IMR-90 (cell line): ENCODE results near the gene TCF12. TPM values are rescaled to one million over a fixed set of nuclear protein-coding genes. Genes with fewer than 3 reads are reported as not detected.

Experiments used
- ATAC-seq: fragments of 200-7000 bp; cut with Tn5 transposase; 2 replicates; pipeline ENCODE4 v1.9.1; 2020; ENCODE audit warnings: low read depth, mild to moderate bottlenecking, moderate library complexity
- BruUV-seq: library from RNA; stranded (reverse); fragments of 400-500 nt; replicated peaks from 2 replicates; lab custom pipeline; 2021; lab: Mats Ljungman, UMichigan
- CTCF ChIA-PET: fragments of 300-600 bp; formaldehyde crosslinking; extraction: SDS; loops from one replicate; lab custom pipeline; 2021; ENCODE audit warnings: antibody characterized with exemption; lab: Yijun Ruan, JAX
- POLR2A ChIA-PET: fragments of 300-600 bp; sonication (Branson Sonifier 250); formaldehyde crosslinking; loops from one replicate; lab custom pipeline; 2022; ENCODE audit warnings: antibody characterized with exemption; ENCODE audit not compliant: unreplicated experiment; lab: Charles Lee
- DNase-seq: peaks from one replicate; pipeline ENCODE4 v3.0.0; 2013
- H2AFZ ChIP-seq: replicated peaks from 2 replicates; pipeline ENCODE3; 2013; ENCODE audit warnings: low read length, mild to moderate bottlenecking; ENCODE audit not compliant: poor library complexity
- H2AK5ac ChIP-seq: 2 replicates; pipeline ENCODE4 v1.6.1; 2013; ENCODE audit warnings: low read depth, low read length, inconsistent platforms
- H2AK9ac ChIP-seq: replicated peaks from 2 replicates; pipeline ENCODE3; 2013; ENCODE audit warnings: mild to moderate bottlenecking, low read depth, low read length, moderate library complexity; ENCODE audit not compliant: poor library complexity
- H2BK120ac ChIP-seq: 2 replicates; pipeline ENCODE4 v1.6.1; 2013; ENCODE audit warnings: low read depth, low read length, inconsistent platforms
- H2BK15ac ChIP-seq: 3 replicates; pipeline ENCODE4 v1.6.1; 2013; ENCODE audit warnings: low read depth, low read length, inconsistent platforms
- H2BK20ac ChIP-seq: 2 replicates; pipeline ENCODE4 v1.6.1; 2013; ENCODE audit warnings: low read depth, mild to moderate bottlenecking, inconsistent platforms, low read length, moderate library complexity
- H2BK5ac ChIP-seq: 2 replicates; pipeline ENCODE4 v1.6.1; 2013; ENCODE audit warnings: mild to moderate bottlenecking, low read depth, low read length, inconsistent platforms; ENCODE audit not compliant: poor library complexity, severe bottlenecking
- H3K14ac ChIP-seq: replicated peaks from 2 replicates; pipeline ENCODE4 v1.6.1; 2013; ENCODE audit warnings: low read depth, low read length, inconsistent platforms
- H3K18ac ChIP-seq: 2 replicates; pipeline ENCODE4 v1.6.1; 2013; ENCODE audit warnings: low read depth, low read length, control low read depth
- H3K23ac ChIP-seq: 2 replicates; pipeline ENCODE4 v1.6.1; 2013; ENCODE audit warnings: low read depth, low read length, inconsistent platforms
- H3K27ac ChIP-seq: 2 replicates; pipeline ENCODE4 v1.5.1; 2013; ENCODE audit warnings: mild to moderate bottlenecking, control low read depth, low read length; ENCODE audit not compliant: insufficient read depth
- H3K27me3 ChIP-seq: 2 replicates; pipeline ENCODE4 v1.6.1; 2013; ENCODE audit warnings: low read length; ENCODE audit not compliant: control insufficient read depth, insufficient read depth
- H3K36me3 ChIP-seq: 2 replicates; pipeline ENCODE4 v1.6.1; 2013; ENCODE audit warnings: low read length, mixed read lengths; ENCODE audit not compliant: control insufficient read depth, insufficient read depth
- H3K4ac ChIP-seq: 2 replicates; pipeline ENCODE4 v1.6.1; 2013; ENCODE audit warnings: low read depth, low read length, inconsistent platforms
- H3K4me1 ChIP-seq: 2 replicates; pipeline ENCODE4 v1.6.1; 2013; ENCODE audit warnings: low read length, mixed read lengths; ENCODE audit not compliant: control insufficient read depth, insufficient read depth
- H3K4me2 ChIP-seq: 2 replicates; pipeline ENCODE4 v1.6.1; 2013; ENCODE audit warnings: low read depth, mild to moderate bottlenecking, control low read depth, low read length, moderate library complexity
- H3K4me3 ChIP-seq: 2 replicates; pipeline ENCODE4 v1.5.1; 2013; ENCODE audit warnings: low read depth, mild to moderate bottlenecking, control low read depth, low read length, moderate library complexity; ENCODE audit not compliant: insufficient read depth
- H3K56ac ChIP-seq: 2 replicates; pipeline ENCODE4 v1.6.1; 2013; ENCODE audit warnings: low read length, inconsistent platforms; ENCODE audit not compliant: insufficient read depth; ENCODE audit errors: extremely low read depth
- H3K79me1 ChIP-seq, 2 experiments: 2 replicates each; pipeline ENCODE4 v1.6.1; 2013; ENCODE audit warnings: low read length in 2 of 2, inconsistent platforms in 1 of 2, low read depth in 1 of 2
- H3K9ac ChIP-seq: 2 replicates; pipeline ENCODE4 v1.6.1; 2013; ENCODE audit warnings: low read depth, low read length, control low read depth
- H3K9me1 ChIP-seq: 2 replicates; pipeline ENCODE4 v1.6.1; 2013; ENCODE audit warnings: low read length, inconsistent platforms; ENCODE audit not compliant: insufficient read depth
- H3K9me3 ChIP-seq: 2 replicates; pipeline ENCODE4 v1.6.1; 2013; ENCODE audit warnings: low read length; ENCODE audit not compliant: control insufficient read depth, insufficient read depth
- H4K20me1 ChIP-seq: 2 replicates; pipeline ENCODE4 v1.6.1; 2013; ENCODE audit warnings: low read length, inconsistent platforms; ENCODE audit not compliant: insufficient read depth
- H4K5ac ChIP-seq: 2 replicates; pipeline ENCODE4 v1.6.1; 2013; ENCODE audit warnings: mild to moderate bottlenecking, low read depth, low read length, control low read depth
- H4K8ac ChIP-seq, 2 experiments: 2 replicates each; pipeline ENCODE4 v1.6.1; 2013; ENCODE audit warnings: low read depth in 2 of 2, low read length in 2 of 2, control low read depth in 1 of 2, inconsistent platforms in 1 of 2
- H4K91ac ChIP-seq: 2 replicates; pipeline ENCODE4 v1.6.1; 2013; ENCODE audit warnings: low read depth, low read length, inconsistent platforms; ENCODE audit not compliant: insufficient read depth
- RCOR1 ChIP-seq: IDR thresholded peaks from 2 replicates; pipeline ENCODE4 v1.6.1; 2012; ENCODE audit warnings: mild to moderate bottlenecking, low read length, improper control_type of control experiment; ENCODE audit not compliant: insufficient replicate concordance
- SMC3 ChIP-seq: fragments of 150-350 bp; IDR thresholded peaks from 2 replicates; pipeline ENCODE4 v1.6.1; 2016; ENCODE audit warnings: low read depth, mild to moderate bottlenecking, antibody characterized with exemption, low read length, moderate library complexity
- WGBS, 2 experiments: methylation state at CpG; one replicate each; pipeline versions ENCODE4 v1.1.5 to v1.1.7; 2013; ENCODE audit warnings: missing lambda C conversion rate in 2 of 2; ENCODE audit not compliant: insufficient read length in 1 of 2; ENCODE audit errors: extremely low coverage in 2 of 2; 5-methylcytosine and 5-hydroxymethylcytosine counted together
- dilution Hi-C: fragments of 300-500 bp; cut with HindIII; formaldehyde crosslinking; loops from one replicate; pipeline ENCODE4 v1.14.3; 2018; ENCODE audit warnings: low sequenced_read_pairs; ENCODE audit not compliant: unreplicated experiment
- in situ Hi-C: fragments of 300-500 bp; cut with MboI; formaldehyde crosslinking; loops from 3 replicates; pipeline ENCODE4 v1.14.3; 2019; ENCODE audit warnings: low sequenced_read_pairs, inconsistent platforms, mixed read lengths
- intact Hi-C: fragments of 100-400 bp; cut with micrococcal nuclease; formaldehyde crosslinking; loops from 2 replicates; pipeline ENCODE4 v1.10.0; 2022
- polyA plus RNA-seq, 3 experiments: library from polyadenylated mRNA; depleted of rRNA; stranded (reverse); fragments of >200 nt; gene quantifications; 2 replicates each; pipeline ENCODE4 v1.2.3, GENCODE V29; 2012; ENCODE audit warnings: low replicate concordance in 1 of 3
- total RNA-seq: library from RNA; depleted of rRNA; stranded (reverse); fragments of >200 nt; gene quantifications from 2 replicates; pipeline ENCODE4 v1.2.3, GENCODE V29; 2012
- TF ChIP-seq, protein P1 (sequence below): conservative IDR thresholded peaks from 2 replicates; pipeline ENCODE4 v1.5.1; 2012; ENCODE audit warnings: mild to moderate bottlenecking, low read depth, low read length, improper control_type of control experiment
- TF ChIP-seq, protein P2 (sequence below): fragments of 150-350 bp; IDR thresholded peaks from 2 replicates; pipeline ENCODE4 v1.6.1; 2017; ENCODE audit warnings: mild to moderate bottlenecking, antibody characterized with exemption, low read length, low read depth

The TCF12 gene
- total and polyA plus RNA-seq, 2 of the 4 experiments (the other 2 are of a cell fraction) = 79.4 to 160 TPM

DNA sequence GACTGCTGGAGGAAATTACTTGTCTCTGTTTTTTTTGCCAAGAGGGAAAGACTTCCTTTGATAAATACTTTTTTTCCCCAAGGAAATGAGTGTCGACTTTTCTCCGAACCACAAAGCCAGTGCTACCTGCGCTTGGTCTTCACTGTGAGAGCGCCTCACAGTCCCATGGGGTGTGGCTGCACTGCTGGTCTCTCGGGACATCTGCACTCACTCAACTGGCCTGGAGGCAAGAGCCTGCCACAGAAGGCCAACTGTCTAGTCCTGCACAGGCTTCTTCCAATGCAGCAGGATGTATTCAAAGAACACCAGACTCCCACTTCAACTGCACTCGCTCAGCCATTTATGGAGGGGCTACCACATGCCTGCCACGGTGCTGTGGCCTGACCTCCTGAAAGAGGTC, 417.3 kb downstream of the TCF12 start:
- BruUV-seq = no TSS peak
- CTCF ChIA-PET = no interaction called here

More for the DNA sequence above, 417.3 kb downstream of the TCF12 start:
- peaks cover 2% of the 10 kb centered on the region; the same call in 1 of the 2 replicates for H3K9me1 ChIP-seq
- no peak overlapping the region for H3K18ac ChIP-seq
- H3K23ac ChIP-seq = no peak overlapping the region
- no peak overlapping the region for H3K4me2 ChIP-seq
- no peak overlapping the region for H3K56ac ChIP-seq
- no peak overlapping the region for H4K8ac ChIP-seq
- intact Hi-C loops (no loop called here), dilution Hi-C loops (loop anchor here (25.0 kb wide), 1 partner anchor 202 kb away; no protein-coding TSS in a partner anchor), in situ Hi-C loops (no loop called here)
- POLR2A ChIA-PET = no interaction called here
- no peak overlapping the region for H3K4me3 ChIP-seq
- no peak overlapping the region for H3K9ac ChIP-seq
- DNase-seq (no peak), ATAC-seq (no peak)
- no peak overlapping the region for H2BK5ac ChIP-seq
- no peak for TF ChIP-seq RCOR1
- TF ChIP-seq, protein P1, sequence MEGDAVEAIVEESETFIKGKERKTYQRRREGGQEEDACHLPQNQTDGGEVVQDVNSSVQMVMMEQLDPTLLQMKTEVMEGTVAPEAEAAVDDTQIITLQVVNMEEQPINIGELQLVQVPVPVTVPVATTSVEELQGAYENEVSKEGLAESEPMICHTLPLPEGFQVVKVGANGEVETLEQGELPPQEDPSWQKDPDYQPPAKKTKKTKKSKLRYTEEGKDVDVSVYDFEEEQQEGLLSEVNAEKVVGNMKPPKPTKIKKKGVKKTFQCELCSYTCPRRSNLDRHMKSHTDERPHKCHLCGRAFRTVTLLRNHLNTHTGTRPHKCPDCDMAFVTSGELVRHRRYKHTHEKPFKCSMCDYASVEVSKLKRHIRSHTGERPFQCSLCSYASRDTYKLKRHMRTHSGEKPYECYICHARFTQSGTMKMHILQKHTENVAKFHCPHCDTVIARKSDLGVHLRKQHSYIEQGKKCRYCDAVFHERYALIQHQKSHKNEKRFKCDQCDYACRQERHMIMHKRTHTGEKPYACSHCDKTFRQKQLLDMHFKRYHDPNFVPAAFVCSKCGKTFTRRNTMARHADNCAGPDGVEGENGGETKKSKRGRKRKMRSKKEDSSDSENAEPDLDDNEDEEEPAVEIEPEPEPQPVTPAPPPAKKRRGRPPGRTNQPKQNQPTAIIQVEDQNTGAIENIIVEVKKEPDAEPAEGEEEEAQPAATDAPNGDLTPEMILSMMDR = no peak
- TF ChIP-seq SMC3 = no peak
- TF ChIP-seq, protein P2, sequence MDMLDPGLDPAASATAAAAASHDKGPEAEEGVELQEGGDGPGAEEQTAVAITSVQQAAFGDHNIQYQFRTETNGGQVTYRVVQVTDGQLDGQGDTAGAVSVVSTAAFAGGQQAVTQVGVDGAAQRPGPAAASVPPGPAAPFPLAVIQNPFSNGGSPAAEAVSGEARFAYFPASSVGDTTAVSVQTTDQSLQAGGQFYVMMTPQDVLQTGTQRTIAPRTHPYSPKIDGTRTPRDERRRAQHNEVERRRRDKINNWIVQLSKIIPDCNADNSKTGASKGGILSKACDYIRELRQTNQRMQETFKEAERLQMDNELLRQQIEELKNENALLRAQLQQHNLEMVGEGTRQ = no peak
- H4K20me1 ChIP-seq = no peaks in the 10 kb centered on the region
- peaks cover 4% of the 10 kb centered on the region for H3K4me1 ChIP-seq
- no peak overlapping the region for H2AK5ac ChIP-seq
- H2BK15ac ChIP-seq = no peak overlapping the region
- no peaks in the 10 kb centered on the region for H3K9me3 ChIP-seq
- H3K27ac ChIP-seq = no peak overlapping the region
- no peak overlapping the region for H2AFZ ChIP-seq
- H4K5ac ChIP-seq = no peak overlapping the region
- 50% methylated on average over 2 of the region's 7 CpGs; no CpG with 5 or more reads in 1 of the 2 experiments for WGBS, 2 experiments
- H3K36me3 ChIP-seq = no peaks in the 10 kb centered on the region
- no peak overlapping the region for H2BK20ac ChIP-seq
- no peaks in the 10 kb centered on the region for H3K79me1 ChIP-seq
- no peaks in the 10 kb centered on the region for H3K27me3 ChIP-seq
- H2AK9ac ChIP-seq = no peak overlapping the region
- no peak overlapping the region for H3K4ac ChIP-seq
- no peak overlapping the region for H3K14ac ChIP-seq
- no peak overlapping the region for H4K91ac ChIP-seq
- H2BK120ac ChIP-seq = no peak overlapping the region
